T-cell (primary cell): ENCODE results near the gene COL4A3. TPM values are rescaled to one million over a fixed set of nuclear protein-coding genes. Genes with fewer than 3 reads are reported as not detected.

ENCODE experiments used
- ATAC-seq, 4 experiments: fragments of 200-7000 bp in 3 of 4; fragments of 150-1000 bp in 1 of 4; cut with Tn5 transposase; replicated peaks in 1 of 4; 1 replicate in 3 of 4; 2 replicates in 1 of 4; pipeline ENCODE4 v1.10.0; 2021; ENCODE audit warnings: moderate library complexity in 3 of 4, mild to moderate bottlenecking in 2 of 4, moderate number of reproducible peaks in 1 of 4
- CTCF ChIA-PET, 2 donors: fragments of 300-600 bp; sonication (Branson Sonifier 250); formaldehyde crosslinking; loops; one replicate each; lab custom pipeline; 2022; ENCODE audit warnings: antibody characterized with exemption in 2 of 2; lab: Charles Lee
- POLR2A ChIA-PET, 2 donors: fragments of 300-600 bp; sonication (Branson Sonifier 250); formaldehyde crosslinking; loops; one replicate each; lab custom pipeline; 2022; ENCODE audit warnings: antibody characterized with exemption in 2 of 2; lab: Charles Lee
- DNase-seq, 35 experiments: peaks; one replicate each; pipeline versions ENCODE4 v3.0.0 to v3.0.0-alpha.2; 2013 to 2023
- H3K27ac ChIP-seq: one replicate; pipeline ENCODE4 v1.5.1; 2013; ENCODE audit warnings: low read length
- H3K27me3 ChIP-seq, 2 experiments: replicated peaks in 1 of 2; 1 replicate in 1 of 2; 2 replicates in 1 of 2; pipeline versions ENCODE4 v1.6.1 to v1.7.0; 2013; ENCODE audit warnings: low read length in 1 of 2, mixed read lengths in 1 of 2; ENCODE audit not compliant: control insufficient read depth in 2 of 2, insufficient read depth in 2 of 2; ENCODE audit errors: extremely low read depth in 1 of 2
- H3K36me3 ChIP-seq, 2 donors: 1 replicate in 1 of 2; 2 replicates in 1 of 2; pipeline versions ENCODE4 v1.6.1 to v1.7.0; 2013; ENCODE audit warnings: low read length in 1 of 2; ENCODE audit not compliant: control insufficient read depth in 2 of 2, insufficient read depth in 1 of 2; ENCODE audit errors: extremely low read depth in 1 of 2
- H3K4me1 ChIP-seq, 2 experiments: 1 replicate in 1 of 2; 2 replicates in 1 of 2; pipeline versions ENCODE4 v1.6.1 to v1.7.0; 2013; ENCODE audit warnings: low read length in 2 of 2, mixed read lengths in 1 of 2; ENCODE audit not compliant: insufficient read depth in 2 of 2, control insufficient read depth in 1 of 2; ENCODE audit errors: extremely low read depth in 1 of 2
- H3K4me3 ChIP-seq, 2 donors: 1 replicate in 1 of 2; 2 replicates in 1 of 2; pipeline versions ENCODE4 v1.5.1 to v1.7.0; 2013; ENCODE audit warnings: mild to moderate bottlenecking in 2 of 2, low read length in 1 of 2, moderate library complexity in 1 of 2; ENCODE audit not compliant: control insufficient read depth in 1 of 2; ENCODE audit errors: extremely low read depth in 1 of 2
- H3K9me3 ChIP-seq: 2 replicates; pipeline ENCODE4 v1.7.0; 2013
- H3K27ac Mint-ChIP-seq, 2 donors: one replicate each; pipeline ENCODE4 v1.8.0; 2020 to 2021; ENCODE audit warnings: mild to moderate bottlenecking in 2 of 2, mixed read lengths in 2 of 2
- H3K27me3 Mint-ChIP-seq, 2 donors: one replicate each; pipeline ENCODE4 v1.8.0; 2021 to 2022; ENCODE audit warnings: mixed read lengths in 2 of 2
- H3K36me3 Mint-ChIP-seq: one replicate; pipeline ENCODE4 v1.8.0; 2021; ENCODE audit warnings: mixed read lengths
- H3K4me1 Mint-ChIP-seq, 3 donors: one replicate each; pipeline ENCODE4 v1.8.0; 2020 to 2022; ENCODE audit warnings: mixed read lengths in 3 of 3, mild to moderate bottlenecking in 1 of 3
- H3K4me3 Mint-ChIP-seq, 3 donors: one replicate each; pipeline ENCODE4 v1.8.0; 2020 to 2022; ENCODE audit warnings: mild to moderate bottlenecking in 3 of 3, mixed read lengths in 3 of 3, moderate library complexity in 3 of 3
- H3K9me3 Mint-ChIP-seq, 3 donors: one replicate each; pipeline ENCODE4 v1.8.0; 2020 to 2022; ENCODE audit warnings: mixed read lengths in 3 of 3
- WGBS: methylation state at CpG from one replicate; pipeline ENCODE4 v1.1.5; 2013; ENCODE audit warnings: missing lambda C conversion rate; ENCODE audit not compliant: insufficient coverage; 5-methylcytosine and 5-hydroxymethylcytosine counted together
- total RNA-seq, 35 experiments: library from RNA in 6 of 35; stranded (reverse) in 6 of 35; fragments of 120-200 nt in 1 of 35; gene quantifications; one replicate each; pipeline versions ENCODE4 v1.2.1 to v1.2.4 and lab custom pipeline; 2013 to 2026

COL4A3 gene
- total RNA-seq, 5 donors from 2014 or later (not counting 1 experiment from before 2014, with no cell fraction given), result 0.35 to 0.65 (median 0.56) TPM

DNA sequence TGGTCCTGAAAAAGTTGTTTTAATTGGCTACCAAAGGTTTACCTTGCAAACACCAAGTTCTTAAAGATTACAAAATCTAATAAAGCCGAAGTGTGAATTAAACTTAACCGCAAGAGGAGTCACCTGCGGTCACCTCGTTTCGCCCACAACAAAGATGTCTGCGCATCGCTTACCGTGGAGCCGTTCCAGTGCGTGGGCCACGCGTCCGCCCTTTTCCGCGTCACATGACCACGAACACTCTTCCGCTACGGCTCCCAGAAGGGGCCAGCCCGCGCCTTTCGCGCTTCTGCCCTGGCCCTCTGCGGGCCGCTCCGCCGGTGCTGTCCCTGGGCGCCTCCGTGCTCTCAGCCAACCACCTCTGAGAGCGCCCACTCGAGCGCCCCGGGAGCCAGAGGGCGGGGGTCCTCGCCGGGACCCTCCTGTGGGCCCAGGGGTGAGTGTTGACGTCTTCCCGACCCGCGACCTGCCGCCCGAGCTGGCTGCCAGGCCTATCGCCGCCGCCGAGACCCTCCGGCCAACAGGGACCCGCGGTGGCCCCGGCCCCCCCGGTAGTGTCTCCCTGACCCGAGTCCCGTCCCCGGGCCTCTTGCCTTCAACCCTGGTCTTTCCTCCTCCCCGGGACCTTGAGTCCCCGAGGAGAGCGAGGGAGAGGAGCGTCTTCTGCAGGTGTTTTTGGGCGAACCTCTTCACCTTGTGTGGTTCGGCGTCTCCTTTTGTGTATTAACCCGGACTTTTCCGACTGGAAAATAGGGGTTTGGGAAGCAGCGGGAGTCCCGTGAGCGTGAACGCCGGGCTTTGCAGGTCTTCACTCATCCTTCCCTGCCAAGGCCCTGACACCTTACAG is 160.8 kb downstream of the COL4A3 start, which contains the start of gene MFF:
MFF (plus strand) TSS at position 257 of the 844 bp plus-strand sequence. CDS start 5,415 bp downstream, outside the sequence.
- Mint-ChIP-seq H3K4me1 (peaks cover 35 to 55% (median 48%) of the 10 kb centered on the region in 3 donors), H3K4me3 (peak within 1 kb of the TSS; percentile 91 to 95 (median 91)), H3K27ac (peak within 1 kb of the TSS; percentile 87 to 92), H3K27me3 (no peaks in the 10 kb centered on the region), H3K36me3 (no peaks in the 10 kb centered on the region), H3K9me3 (no peaks in the 10 kb centered on the region)
- peak; percentile 97 to 99 (median 98) for ATAC-seq
- Histone ChIP-seq H3K4me1 (peaks cover 7 to 15% of the 10 kb centered on the region in 2 experiments), H3K27ac (peak within 1 kb of the TSS; percentile 56), H3K36me3 (no peaks in the 10 kb centered on the region), H3K4me3 (peak within 1 kb of the TSS; percentile 80 to 83), H3K9me3 (no peaks in the 10 kb centered on the region), H3K27me3 (peaks cover 0 to 3% of the 10 kb centered on the region in 2 experiments)
- ChIA-PET CTCF (interaction anchor here in 1 of 2 donors (0.9 kb wide), 1 partner anchor 19 kb away, joined by 4 read pairs; no protein-coding TSS in a partner anchor), POLR2A (no interaction called here)
- peak; percentile 80 to 97 (median 91) for DNase-seq
- under 1% methylated on average over 51 of the region's 67 CpGs for WGBS

DNA sequence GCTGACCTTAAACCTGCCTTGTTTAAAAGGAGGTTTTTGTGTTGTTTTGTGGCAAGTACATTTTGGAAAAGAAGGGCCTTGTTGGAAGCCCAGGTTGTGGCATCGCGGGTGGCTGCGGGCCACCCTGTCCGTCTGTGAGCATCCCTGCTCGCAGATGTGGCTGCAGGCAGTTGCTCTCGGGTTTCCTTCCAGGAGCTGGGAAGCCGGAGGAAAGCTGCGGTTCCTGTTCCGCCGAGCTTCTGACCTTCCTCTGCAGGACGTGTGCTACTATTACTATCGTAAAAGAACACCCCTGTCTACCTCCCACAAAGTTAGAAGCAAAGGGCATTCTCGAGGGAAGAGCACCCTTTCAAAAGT is 161.4 kb downstream of the COL4A3 start:
- Mint-ChIP-seq H3K9me3 (no peaks in the 10 kb centered on the region), H3K36me3 (peaks cover 3% of the 10 kb centered on the region), H3K4me3 (peak overlapping the region; percentile 91 to 95 (median 91)), H3K27ac (peak overlapping the region; percentile 85 to 87), H3K27me3 (no peaks in the 10 kb centered on the region), H3K4me1 (peaks cover 35 to 57% (median 52%) of the 10 kb centered on the region in 3 donors)
- ChIA-PET POLR2A (no interaction called here), CTCF (no interaction called here)
- ATAC-seq (no peak), DNase-seq (peak in 1 of 35 experiments; percentile 22)
- peaks cover 7 to 15% of the 10 kb centered on the region in 2 experiments for H3K4me1 ChIP-seq
- H3K9me3 ChIP-seq, result no peaks in the 10 kb centered on the region
- peak overlapping the region; percentile 80 to 83 for H3K4me3 ChIP-seq
- H3K27me3 ChIP-seq, result peaks cover 0 to 2% of the 10 kb centered on the region in 2 experiments
- no peak overlapping the region for H3K27ac ChIP-seq
- H3K36me3 ChIP-seq, result no peaks in the 10 kb centered on the region
- 0% methylated on average over 6 of the region's 13 CpGs for WGBS

- H3K4me3 ChIP-seq, result no peak overlapping the region
- ChIA-PET CTCF (interaction anchor here in 1 of 2 donors (0.6 kb wide), 1 partner anchor 19 kb away, joined by 3 read pairs; no protein-coding TSS in a partner anchor), POLR2A (no interaction called here)
- no peaks in the 10 kb centered on the region for H3K36me3 ChIP-seq
- H3K27ac Mint-ChIP-seq, result no peak overlapping the region
- DNase-seq (no peak), ATAC-seq (no peak)
- H3K4me3 Mint-ChIP-seq, result peak overlapping the region; percentile 71 to 91 (median 91)
- WGBS, result 93% methylated on average over 2 of the region's 6 CpGs
- peaks cover 10% of the 10 kb centered on the region for H3K36me3 Mint-ChIP-seq
- no peaks in the 10 kb centered on the region for H3K27me3 Mint-ChIP-seq
- H3K9me3 ChIP-seq, result no peaks in the 10 kb centered on the region
- no peak overlapping the region for H3K27ac ChIP-seq
- peaks cover 35 to 60% (median 55%) of the 10 kb centered on the region in 3 donors for H3K4me1 Mint-ChIP-seq
- H3K27me3 ChIP-seq, result no peaks in the 10 kb centered on the region
- no peaks in the 10 kb centered on the region for H3K9me3 Mint-ChIP-seq
- H3K4me1 ChIP-seq, result peaks cover 7 to 15% of the 10 kb centered on the region in 2 experiments
These were observed 162.4 kb downstream of the COL4A3 start for GRCh38 chr2:227326783-227327182.

- Mint-ChIP-seq H3K36me3 (peaks cover 67% of the 10 kb centered on the region), H3K9me3 (no peaks in the 10 kb centered on the region), H3K27me3 (no peaks in the 10 kb centered on the region), H3K4me3 (no peak overlapping the region), H3K27ac (no peak overlapping the region), H3K4me1 (peaks cover 0 to 5% (median 3%) of the 10 kb centered on the region in 3 donors)
- DNase-seq, result no peak
- H3K4me3 ChIP-seq, result no peak overlapping the region
- ATAC-seq, result no peak
- peaks cover 0 to 46% of the 10 kb centered on the region in 2 donors for H3K36me3 ChIP-seq
- H3K27me3 ChIP-seq, result no peaks in the 10 kb centered on the region
- H3K9me3 ChIP-seq, result no peaks in the 10 kb centered on the region
- H3K27ac ChIP-seq, result no peak overlapping the region
- POLR2A ChIA-PET, result no interaction called here
- WGBS, result no CpG with 5 or more reads among the region's 1 CpG
- CTCF ChIA-PET, result no interaction called here
- no peaks in the 10 kb centered on the region for H3K4me1 ChIP-seq
These were observed 171.3 kb downstream of the COL4A3 start for GRCh38 chr2:227335713-227336112.

DNA sequence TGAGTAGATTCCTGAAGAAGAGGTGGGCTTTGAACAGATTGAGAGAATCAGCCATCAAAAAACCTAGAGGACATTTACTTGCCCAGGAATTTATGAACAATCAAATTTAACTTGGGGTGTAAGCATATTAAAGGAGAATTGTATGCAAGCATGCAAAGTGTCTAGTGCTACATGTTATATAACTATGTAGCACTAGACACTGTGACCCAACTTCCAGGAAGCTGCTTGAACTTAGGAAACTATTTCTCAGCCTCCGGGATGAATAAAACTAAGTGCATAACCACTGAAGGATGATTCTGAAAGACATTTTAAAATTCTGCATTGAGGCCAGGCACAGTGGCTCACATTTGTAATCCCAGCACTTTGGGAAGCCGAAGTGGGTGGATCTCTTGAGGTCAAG is 173.0 kb downstream of the COL4A3 start:
- no peak for ATAC-seq
- H3K4me3 ChIP-seq, result no peak overlapping the region
- Mint-ChIP-seq H3K4me1 (peaks cover 0 to 2% (median 0%) of the 10 kb centered on the region in 3 donors), H3K27me3 (no peaks in the 10 kb centered on the region), H3K4me3 (no peak overlapping the region), H3K9me3 (no peaks in the 10 kb centered on the region), H3K36me3 (peaks cover 58% of the 10 kb centered on the region), H3K27ac (no peak overlapping the region)
- ChIA-PET CTCF (no interaction called here), POLR2A (no interaction called here)
- no peak overlapping the region for H3K27ac ChIP-seq
- no peak for DNase-seq
- H3K27me3 ChIP-seq, result no peaks in the 10 kb centered on the region
- peaks cover 0 to 48% of the 10 kb centered on the region in 2 donors for H3K36me3 ChIP-seq
- no peaks in the 10 kb centered on the region for H3K9me3 ChIP-seq
- WGBS, result 100% methylated on average over 1 of the region's 2 CpGs
- no peaks in the 10 kb centered on the region for H3K4me1 ChIP-seq

DNA sequence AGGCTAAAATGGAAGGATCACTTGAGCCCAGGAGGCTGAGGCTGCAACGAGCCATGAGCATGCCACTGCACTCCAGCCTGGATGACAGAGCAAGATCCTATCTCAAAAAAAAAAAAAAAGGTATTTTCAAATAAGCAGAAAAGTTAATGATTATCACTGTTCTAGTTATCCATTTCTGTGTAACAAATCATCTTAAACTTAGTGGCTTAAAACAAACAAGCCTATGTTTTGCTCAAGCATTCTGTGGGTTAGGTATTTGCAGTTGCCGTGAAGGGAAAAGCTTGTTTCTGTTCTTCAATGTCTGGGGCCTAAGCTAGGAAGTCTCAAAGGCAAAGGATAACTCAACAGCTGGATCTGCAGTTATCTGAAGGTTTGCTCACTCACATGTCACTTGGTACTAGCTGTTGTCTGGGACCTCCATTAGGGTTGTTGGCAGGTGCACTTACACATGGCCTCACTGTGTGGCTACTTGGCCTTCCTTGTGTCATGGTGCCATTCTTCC is 174.7 kb downstream of the COL4A3 start:
- no peak overlapping the region for H3K4me3 Mint-ChIP-seq
- no peak for DNase-seq
- WGBS, result 100% methylated on average over 1 of the region's 2 CpGs
- H3K27me3 ChIP-seq, result no peaks in the 10 kb centered on the region
- peak overlapping the region in 1 of 2 donors; percentile 44 for H3K27ac Mint-ChIP-seq
- no peaks in the 10 kb centered on the region for H3K9me3 Mint-ChIP-seq
- no peaks in the 10 kb centered on the region for H3K9me3 ChIP-seq
- no peaks in the 10 kb centered on the region for H3K27me3 Mint-ChIP-seq
- peaks cover 47% of the 10 kb centered on the region for H3K36me3 Mint-ChIP-seq
- no peak overlapping the region for H3K27ac ChIP-seq
- peaks cover 0 to 38% of the 10 kb centered on the region in 2 donors for H3K36me3 ChIP-seq
- CTCF ChIA-PET, result interaction anchor here in 1 of 2 donors (0.7 kb wide), 1 partner anchor 552 kb away, joined by 3 read pairs; no protein-coding TSS in a partner anchor
- peaks cover 0 to 2% (median 0%) of the 10 kb centered on the region in 3 donors for H3K4me1 Mint-ChIP-seq
- no peak overlapping the region for H3K4me3 ChIP-seq
- no peaks in the 10 kb centered on the region for H3K4me1 ChIP-seq
- no peak for ATAC-seq
- POLR2A ChIA-PET, result interaction anchor here in 1 of 2 donors (0.7 kb wide), 1 partner anchor 10 kb away, joined by 3 read pairs; no protein-coding TSS in a partner anchor
